ENCODE results near the gene MAGEA10.
"Not testable (repeated sequence)": the region's sequence is repeated elsewhere in the genome, so short reads cannot be mapped to it uniquely, and the experiment has no call there.

GRCh38 chrX:152129069-152129844 is 9.1 kb downstream of the MAGEA10 start:
- TF ChIP-seq CTCF, POLR2A (IDR thresholded peaks at IDR 0.05): not testable (repeated sequence)
